ENCODE results near the gene SERPINA5. TPM values are rescaled to one million over a fixed set of nuclear protein-coding genes. Genes with fewer than 3 reads are reported as not detected.

Gene SERPINA5
- total and polyA plus RNA-seq, 2 of the 13 experiments (the other 11 are each of a cell fraction or from before 2014, with no cell fraction given), result 449 to 498 TPM

GRCh38 chr14:94572637-94573303 lies 8.5 kb upstream of the SERPINA5 start (continued):
- TF ChIP-seq ZNF687 (CRISPR knock-in tag; IDR thresholded peaks at IDR 0.05) (no peak), ZNF747 (CRISPR knock-in tag; IDR thresholded peaks at IDR 0.05; ENCODE audit: borderline replicate concordance) (no peak), MAFF (IDR thresholded peaks at IDR 0.05; ENCODE audit: low read depth, low read length) (no peak), SP1 (IDR thresholded peaks at IDR 0.05) (no peak), SP1 (CRISPR knock-in tag; IDR thresholded peaks at IDR 0.05) (no peak), PAXIP1 (CRISPR knock-in tag; conservative IDR thresholded peaks at IDR 0.05) (peak; percentile 95), ZNF564 (CRISPR knock-in tag; IDR thresholded peaks at IDR 0.05) (no peak), FIP1L1 (IDR thresholded peaks at IDR 0.05; ENCODE audit: borderline replicate concordance, insufficient read depth, low read depth, low read length) (no peak), HOXA9 (CRISPR knock-in tag; IDR thresholded peaks at IDR 0.05; ENCODE audit: borderline replicate concordance) (no peak), PRMT3 (CRISPR knock-in tag; IDR thresholded peaks at IDR 0.05; ENCODE audit: borderline replicate concordance, low read depth) (no peak), POLR2A (IDR thresholded peaks at IDR 0.05; ENCODE audit: insufficient read depth in 1 of 2, low read depth in 2 of 2, low read length in 2 of 2) (0 out of 4 replicates have a peak, but pooled peaks of 1 of the 2 experiments have one; percentile 17), ZZZ3 (CRISPR knock-in tag; IDR thresholded peaks at IDR 0.05; ENCODE audit: borderline replicate concordance) (no peak), RNF219 (CRISPR knock-in tag; IDR thresholded peaks at IDR 0.05) (no peak), LRRFIP1 (CRISPR knock-in tag; conservative IDR thresholded peaks at IDR 0.05) (no peak), ATF7-NPFF (CRISPR knock-in tag; IDR thresholded peaks at IDR 0.05; ENCODE audit: low read depth) (no peak), ZBTB21 (CRISPR knock-in tag; IDR thresholded peaks at IDR 0.05) (no peak)
